D721Med (cell line): Measurements from ENCODE around the gene COL9A3.

Source experiments
- DNase-seq: peaks from one replicate; pipeline ENCODE4 v3.0.0; 2011; ENCODE audit warnings: low spot score; ENCODE audit not compliant: insufficient read length
- FAIRE-seq: peaks from 2 replicates; lab custom pipeline; 2011; peaks lifted over from hg19 to GRCh38; lab: Jason Lieb, UNC
- TF ChIP-seq, protein P1 (sequence below): IDR thresholded peaks from 2 replicates; pipeline ENCODE4 v1.5.1; 2012; ENCODE audit warnings: mild to moderate bottlenecking, control low read depth; ENCODE audit not compliant: insufficient read depth; ENCODE audit errors: missing control alignments

Gene COL9A3

DNA sequence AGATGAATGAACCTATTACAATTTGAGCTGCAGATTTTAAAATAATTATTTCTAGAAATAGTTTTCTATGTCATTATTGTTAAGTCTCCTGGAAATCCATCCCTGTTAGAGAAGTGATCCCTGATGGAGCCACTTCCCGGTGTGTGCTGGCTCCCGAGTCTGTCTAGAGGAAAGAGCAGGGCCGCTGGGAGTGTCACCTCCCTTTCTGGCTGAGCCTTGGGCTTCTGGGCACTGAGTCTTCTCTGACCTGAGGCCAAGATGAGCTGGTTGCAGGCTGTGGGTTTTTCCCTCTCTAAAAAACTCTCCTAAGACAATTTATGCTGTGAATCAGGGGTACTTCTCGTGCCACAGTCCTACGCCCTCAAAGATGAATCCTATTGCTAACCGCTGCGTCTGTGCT lies 73.6 kb downstream of the COL9A3 start:
- no peak for FAIRE-seq
- TF ChIP-seq, protein P1, sequence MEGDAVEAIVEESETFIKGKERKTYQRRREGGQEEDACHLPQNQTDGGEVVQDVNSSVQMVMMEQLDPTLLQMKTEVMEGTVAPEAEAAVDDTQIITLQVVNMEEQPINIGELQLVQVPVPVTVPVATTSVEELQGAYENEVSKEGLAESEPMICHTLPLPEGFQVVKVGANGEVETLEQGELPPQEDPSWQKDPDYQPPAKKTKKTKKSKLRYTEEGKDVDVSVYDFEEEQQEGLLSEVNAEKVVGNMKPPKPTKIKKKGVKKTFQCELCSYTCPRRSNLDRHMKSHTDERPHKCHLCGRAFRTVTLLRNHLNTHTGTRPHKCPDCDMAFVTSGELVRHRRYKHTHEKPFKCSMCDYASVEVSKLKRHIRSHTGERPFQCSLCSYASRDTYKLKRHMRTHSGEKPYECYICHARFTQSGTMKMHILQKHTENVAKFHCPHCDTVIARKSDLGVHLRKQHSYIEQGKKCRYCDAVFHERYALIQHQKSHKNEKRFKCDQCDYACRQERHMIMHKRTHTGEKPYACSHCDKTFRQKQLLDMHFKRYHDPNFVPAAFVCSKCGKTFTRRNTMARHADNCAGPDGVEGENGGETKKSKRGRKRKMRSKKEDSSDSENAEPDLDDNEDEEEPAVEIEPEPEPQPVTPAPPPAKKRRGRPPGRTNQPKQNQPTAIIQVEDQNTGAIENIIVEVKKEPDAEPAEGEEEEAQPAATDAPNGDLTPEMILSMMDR: no peak
- DNase-seq: no peak
